NAMALWA (cell line): ENCODE measurements around the gene GAPVD1.
A peak's percentile ranks its signal among the peaks of the same experiment; 100 is the strongest.
"Not testable (repeated sequence)": the region's sequence is repeated elsewhere in the genome, so short reads cannot be mapped to it uniquely, and the experiment has no call there.

Source experiments
- DNase-seq: peaks from one replicate; pipeline ENCODE4 v3.0.0-alpha.2; 2015; ENCODE audit warnings: low spot score

GAPVD1 gene

DNA sequence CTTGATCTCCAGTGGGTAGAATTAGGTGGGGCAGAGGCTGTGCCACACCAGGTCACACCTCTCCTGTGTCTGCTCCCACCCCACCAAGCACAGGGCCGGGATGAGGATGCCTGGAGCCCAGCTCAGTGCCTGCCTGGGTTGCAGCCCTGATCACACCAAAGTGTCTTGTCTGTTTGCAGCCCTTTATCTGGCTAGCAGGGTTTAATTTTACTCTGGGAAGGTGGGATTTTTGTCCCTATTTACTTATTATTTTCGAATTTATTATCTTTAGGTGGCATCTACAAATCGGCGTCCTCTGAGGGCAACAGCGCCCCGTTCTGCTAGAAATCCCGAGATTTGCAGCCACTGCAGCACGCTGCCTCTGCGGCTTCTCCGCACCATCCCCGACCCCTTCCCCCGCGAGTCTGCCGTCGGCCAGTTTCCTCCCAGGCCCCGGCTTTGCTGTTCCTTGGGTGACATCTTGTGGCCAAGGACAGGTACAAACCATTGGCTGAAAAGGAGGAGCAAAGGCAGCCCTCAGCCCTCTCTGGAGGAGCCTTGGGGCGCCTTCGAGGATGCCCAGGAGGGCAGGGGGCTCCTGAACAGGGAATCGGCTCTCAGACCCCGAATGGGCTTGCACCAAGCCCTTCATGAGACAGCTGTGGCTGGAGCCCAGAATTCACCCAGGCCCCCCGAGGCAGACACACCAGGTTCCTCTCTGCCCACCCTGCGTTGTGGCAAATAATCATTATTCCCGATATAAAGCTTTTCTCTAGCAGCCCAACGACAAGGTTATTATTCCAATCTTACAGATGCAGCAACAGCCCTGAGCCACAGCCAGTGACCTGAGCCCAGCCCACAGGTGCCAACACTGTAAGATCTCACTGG lies 113.0 kb downstream of the GAPVD1 start:
- peak; percentile 90 for DNase-seq

DNA sequence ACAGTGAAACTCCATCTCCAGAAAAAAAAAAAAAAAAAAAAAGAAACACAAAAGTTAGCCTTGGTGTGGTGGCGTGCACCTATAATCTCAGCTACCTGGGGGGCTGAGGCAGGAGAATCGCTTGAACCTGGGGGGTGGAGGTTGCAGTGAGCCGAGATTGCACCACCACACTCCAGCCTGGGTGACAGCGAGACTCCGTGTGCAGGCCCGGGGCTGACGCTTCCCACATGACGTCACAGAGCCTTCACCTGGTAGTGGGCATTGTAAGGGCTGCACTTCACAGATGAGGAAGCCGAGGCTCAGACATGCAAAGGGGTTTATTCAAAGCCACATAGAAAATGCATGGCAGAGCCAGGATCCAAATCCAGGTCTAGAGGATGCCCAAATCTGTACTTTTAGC lies 114.2 kb downstream of the GAPVD1 start:
- no peak for DNase-seq

DNA sequence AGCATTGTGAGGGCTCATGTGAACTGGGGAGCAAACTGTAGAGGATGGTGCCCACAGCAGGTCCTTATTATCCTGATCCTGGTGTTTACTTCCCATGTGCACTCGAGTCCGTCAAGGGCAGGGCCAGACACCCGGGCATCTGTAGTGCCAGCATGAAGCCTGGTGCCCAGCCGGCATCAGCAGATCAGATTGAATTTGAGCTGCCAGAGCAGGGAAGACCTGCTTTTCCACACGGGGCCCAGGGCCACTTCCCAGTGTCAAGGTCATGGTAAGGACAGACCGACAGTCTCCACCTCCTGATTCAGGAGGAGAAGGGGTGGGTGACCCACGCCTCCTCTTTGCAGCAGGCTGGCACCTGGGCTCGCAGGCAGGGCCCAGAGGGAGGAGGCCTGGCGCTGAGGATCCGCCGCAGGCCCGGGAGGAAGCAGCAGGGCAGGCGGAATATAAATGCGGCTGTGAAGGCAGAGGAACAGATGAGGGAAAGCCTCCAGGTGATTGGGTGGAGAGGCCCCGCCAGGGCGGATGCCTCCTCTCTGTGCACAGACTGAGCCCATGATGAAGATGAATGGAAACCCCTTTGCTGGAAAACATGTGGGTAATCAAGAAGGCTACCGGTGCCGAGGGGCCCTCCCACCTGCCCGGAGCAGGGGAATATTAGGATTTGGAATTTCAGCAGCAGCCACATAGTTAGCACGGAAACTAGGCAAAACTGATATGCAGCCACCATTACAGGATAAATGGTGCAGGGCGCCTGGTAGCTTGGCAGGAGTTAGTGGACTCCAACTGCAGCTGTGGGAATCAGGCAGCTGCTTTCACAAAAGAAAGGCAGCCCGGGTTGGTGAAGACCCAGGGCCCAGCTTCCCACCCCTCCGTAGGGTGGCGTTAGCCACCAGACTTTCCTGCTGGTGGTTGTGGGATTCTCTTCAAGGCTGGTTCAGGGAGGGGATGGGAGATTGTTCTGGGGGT lies 114.9 kb downstream of the GAPVD1 start:
- DNase-seq = no peak

DNA sequence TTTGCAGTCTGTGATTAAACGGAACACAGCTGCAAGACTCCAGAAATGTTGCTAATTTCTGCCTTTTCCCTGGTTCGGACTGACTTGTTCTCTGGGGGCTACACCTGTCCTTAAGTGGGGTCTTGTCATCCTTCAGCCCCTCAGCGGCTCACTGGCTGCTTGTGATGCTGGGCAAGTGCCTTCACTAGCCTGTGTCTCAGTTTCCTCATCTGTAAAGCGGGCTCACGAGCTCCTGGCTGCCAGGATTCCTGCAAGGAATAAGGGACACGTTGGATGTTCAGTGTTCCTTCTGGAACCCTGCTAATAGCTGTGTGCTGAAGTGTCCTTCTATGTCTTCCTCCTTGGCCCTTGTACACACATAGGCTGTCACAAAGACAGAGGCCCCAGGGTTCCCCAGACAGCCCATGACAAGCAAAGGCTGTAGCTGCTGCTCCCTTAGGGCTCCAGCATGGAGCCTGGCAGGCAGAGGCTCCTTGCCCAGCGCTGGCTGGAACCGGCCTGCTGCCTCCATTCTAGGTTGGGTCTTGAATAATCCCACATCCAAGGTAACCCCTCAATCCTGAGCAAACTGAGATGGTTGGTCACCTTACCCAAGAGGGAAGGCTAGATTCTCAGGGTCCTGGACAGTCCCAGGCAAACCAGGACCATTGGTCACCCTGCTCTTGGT lies 116.1 kb downstream of the GAPVD1 start:
- DNase-seq = no peak

DNA sequence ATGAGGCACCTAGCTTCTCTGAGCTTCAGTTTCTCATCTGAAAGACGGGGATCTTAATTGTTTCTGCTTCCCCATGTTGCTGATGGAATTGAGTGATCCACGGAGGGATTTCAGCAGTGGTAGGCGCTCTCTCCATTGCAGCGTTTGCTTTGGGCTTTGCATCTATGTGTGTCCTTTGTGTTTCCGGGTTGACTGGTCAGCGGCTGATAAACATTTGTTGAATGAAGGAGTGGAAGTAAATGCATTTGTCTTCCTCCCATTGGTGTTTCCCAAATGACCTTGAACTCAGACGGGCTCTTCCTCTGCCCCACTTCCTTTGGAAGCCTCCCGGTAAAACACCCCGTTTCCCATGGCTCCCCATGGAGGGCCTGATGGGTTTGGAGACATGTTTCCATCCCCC lies 117.2 kb downstream of the GAPVD1 start:
- DNase-seq = no peak

DNA sequence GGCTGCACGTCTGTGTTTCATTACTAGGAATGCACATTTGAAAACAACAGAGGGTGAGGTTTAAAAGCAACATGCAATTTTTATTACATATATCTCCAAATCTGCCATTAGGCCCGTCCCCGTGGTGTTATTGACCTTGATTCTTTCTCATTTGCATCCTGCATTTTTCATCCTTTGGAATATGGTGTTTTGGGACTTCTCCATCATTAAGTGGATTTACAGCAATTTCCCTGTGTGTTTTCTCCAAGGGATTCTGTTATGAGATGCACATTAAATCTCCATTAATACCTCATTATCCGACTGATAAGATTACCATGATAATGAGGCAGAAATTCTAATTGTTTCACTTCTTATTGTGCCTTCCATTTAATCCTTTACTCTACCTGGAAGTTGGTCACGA lies 117.6 kb downstream of the GAPVD1 start:
- no peak for DNase-seq

DNA sequence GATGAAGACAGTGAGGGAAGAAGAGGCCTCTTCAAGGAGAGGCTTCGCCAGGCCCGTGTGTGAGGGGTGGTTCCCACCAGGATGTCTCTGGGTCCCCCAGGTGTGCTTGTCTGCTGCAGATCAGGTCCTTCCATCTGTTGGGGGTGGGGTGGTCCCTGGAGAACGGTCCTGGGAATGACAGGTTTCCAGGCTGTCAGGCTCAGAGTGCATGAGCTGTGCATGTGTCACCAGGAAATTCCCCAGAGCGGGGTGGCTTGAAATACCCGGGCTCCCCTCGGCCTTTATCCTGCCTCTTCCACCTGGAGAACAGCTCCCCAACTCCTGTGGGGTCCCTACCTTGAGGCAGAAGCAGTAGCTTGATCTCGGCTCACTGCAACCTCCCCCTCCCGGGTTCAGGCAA lies 118.8 kb downstream of the GAPVD1 start:
- DNase-seq = no peak

DNA sequence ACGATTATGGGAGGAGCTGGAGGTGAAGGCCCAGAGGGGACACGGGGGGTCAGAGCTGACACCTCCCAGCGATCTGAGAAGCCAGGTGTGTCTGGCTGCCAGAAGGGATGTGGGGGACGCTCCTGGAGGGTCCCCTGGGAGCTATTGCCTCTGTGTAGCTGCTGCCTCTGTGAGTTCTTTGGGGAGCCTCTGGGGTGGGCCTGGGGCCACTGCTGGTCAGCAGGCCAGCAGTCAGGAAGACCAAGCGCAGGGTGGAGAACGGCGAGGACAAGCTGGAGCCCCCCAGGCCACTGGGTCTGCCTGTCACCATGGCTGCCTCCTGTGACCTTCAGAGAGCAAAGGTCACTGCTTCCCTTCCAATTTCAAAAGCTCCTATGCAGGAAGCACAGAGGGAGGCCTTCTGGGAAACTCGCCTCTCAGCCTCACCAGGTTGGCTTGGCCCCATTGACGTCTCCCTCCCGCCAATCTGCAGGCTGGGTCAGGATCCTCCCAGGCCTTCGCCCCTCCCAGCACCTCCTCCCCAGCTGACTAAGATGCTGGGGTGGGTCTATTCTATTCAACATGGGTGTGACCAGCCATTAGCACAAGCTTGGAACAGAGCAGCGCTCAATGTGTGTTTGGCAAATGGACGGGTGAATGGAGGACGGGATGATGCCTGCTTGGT lies 126.4 kb downstream of the GAPVD1 start:
- no peak for DNase-seq

DNA sequence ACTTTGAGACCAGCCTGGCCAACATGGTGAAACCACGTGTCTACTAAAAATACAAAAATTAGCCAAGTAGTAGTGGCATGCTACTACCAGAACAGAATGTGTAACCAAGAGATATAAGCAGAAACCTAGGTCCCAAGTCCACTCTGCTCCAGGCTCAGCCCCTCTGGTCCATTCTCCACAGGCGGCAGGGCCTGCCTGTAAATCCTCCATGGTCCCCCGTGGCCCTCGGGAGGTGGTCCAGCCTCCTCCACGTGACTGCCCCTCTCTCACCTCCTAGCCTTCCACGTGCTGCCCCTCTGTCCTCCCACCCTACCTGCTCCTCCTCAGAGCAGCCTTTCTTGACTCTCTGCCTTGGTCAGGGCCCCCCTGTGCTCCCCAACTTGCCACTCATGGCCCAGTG lies 127.4 kb downstream of the GAPVD1 start:
- DNase-seq = no peak

DNA sequence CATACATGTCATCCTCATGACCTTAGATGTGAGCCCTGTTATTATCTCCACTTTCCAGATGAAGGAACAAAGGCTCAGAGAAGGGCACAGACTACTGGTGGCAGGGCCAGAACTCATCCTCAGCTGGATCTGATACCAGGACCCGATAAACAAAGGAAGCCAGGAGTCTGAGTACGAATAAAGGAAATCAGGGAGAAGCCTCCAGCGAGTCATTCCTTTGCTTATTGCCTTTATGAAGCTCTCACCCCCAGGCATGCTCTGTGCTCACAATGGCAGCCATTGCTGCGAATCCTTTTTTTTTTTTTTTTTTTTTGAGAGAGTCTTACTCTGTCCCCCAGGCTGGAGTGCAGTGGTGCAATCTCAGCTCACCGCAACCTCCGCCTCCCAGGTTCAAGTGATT lies 130.1 kb downstream of the GAPVD1 start:
- DNase-seq = no peak

DNA sequence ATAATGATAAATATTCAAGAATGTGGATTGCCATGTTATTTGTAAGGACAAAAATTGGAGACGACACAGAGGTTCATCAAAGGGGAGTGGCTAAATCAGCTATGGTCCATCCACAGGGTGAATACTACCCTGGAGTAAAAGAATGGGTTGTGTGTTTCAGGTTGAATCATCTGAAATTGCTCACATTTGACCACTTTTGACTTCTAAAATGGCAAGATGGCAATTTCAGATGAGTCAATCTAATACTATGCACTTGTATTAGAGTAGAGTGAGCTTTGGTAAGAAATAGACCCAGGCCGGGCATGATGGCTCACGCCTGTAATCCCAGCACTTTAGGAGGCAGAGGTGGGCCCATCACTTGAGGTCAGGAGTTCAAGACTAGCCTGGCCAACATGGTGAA lies 131.8 kb downstream of the GAPVD1 start:
- DNase-seq = no peak

DNA sequence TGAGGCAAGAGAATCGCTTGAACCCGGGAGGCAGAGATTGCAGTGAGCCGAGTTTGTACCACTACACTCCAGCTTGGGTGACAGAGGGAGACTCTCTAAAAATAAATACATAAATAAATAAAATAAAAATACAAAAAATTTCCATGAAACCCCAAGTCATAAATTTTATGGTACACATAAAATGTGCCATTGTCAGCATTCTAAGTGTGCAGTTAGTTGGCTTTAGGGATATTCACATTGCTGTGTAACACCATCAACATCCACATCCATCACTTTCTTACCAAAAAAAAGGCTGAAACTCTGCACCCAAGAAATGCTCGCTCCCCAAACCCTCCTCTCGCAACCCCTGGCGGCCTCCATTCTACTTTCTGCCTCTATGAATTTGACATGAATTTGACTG lies 135.2 kb downstream of the GAPVD1 start:
- no peak for DNase-seq

DNA sequence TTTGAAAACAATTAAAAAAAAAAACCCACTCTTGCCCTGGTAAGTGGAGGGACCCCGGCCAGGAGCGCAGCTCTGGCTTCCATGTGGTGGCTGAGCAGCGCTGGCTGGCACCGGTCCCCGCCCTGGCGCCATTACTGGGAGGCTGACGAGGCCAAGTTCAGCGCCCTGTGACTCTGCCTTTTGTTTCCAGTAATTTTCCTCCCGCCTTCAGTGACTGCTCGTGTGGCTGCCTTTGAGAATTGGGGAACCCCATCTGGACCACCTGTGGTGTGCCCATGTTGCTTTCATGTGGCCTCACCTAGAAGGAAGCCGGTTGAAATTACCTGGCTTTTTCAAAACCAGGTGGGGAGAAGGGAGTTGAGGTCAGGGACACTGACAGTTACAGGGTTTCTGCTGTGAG lies 136.1 kb downstream of the GAPVD1 start:
- no peak for DNase-seq

DNA sequence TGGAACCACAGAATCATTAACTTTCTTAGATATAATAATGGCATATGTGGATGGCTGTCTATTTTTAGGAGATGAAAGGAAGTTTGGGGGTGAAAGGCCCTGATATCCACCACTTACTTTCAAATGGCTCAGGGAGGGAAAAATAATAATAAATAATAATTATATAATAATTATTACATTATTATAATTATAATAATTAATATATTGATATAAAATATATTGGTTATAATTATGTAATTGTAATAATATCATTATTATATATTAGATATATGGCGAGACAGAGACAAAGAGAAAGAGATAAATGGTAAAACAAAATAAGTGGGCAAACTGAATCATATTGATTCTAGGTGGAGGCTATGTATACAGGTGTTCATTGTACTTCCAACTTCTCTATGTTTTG lies 136.6 kb downstream of the GAPVD1 start:
- no peak for DNase-seq

DNA sequence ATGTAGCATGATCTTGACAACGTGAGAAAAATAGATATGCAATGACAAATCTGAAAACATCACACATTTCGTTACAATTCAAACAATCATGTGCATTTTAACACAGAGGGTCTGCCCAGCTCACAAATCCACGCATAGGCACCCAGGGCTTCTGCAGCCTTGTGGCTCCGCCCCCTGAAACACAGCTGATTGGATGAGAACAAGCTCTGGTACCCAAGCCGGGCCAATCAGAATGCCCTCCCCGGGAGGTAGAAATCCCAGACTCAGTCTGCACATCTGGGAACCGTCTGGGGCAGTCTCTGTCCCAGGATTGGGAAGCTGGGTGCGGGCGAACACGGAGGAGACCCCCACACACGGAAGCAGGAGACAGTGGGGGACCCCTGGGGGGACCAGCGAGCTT lies 137.5 kb downstream of the GAPVD1 start:
- DNase-seq = no peak

DNA sequence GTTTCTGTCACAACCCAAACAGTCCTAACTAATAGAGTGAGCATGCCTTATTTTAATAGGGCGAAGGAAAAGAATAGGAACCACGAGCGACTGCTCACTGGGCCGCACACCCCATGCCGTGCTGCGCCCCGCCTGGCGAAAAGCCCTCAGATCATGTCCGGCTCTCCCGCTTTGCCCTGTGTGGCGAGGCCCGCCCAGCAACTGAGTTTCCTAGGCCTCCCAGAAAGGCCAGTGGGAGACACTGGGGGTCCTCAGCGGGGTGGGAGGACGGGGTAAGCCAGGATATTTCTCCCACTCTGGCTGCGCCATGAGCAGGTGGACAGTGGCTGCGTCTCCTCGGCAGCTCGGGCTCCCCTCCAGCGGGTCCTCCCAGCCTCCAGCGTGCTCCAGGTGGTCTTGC lies 138.0 kb downstream of the GAPVD1 start:
- DNase-seq = no peak

DNA sequence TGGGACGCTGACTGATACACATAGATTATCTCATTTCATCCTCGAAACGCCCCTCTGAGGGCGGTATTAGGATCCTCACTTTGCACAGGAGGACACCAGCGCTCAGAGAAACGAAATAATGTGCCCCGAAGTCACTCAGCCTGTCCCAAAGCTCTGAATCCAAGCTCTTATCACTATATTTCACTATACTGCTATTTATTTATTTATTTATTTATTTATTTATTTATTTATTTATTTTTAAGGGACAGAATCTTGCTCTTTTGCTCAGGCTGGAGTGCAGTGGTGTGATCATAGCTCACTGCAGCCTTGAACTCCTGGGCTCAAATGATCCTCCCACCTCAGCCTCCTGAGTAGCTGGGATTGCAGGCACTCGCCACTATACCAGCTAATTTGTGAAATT lies 138.6 kb downstream of the GAPVD1 start:
- DNase-seq = not testable (repeated sequence)

DNA sequence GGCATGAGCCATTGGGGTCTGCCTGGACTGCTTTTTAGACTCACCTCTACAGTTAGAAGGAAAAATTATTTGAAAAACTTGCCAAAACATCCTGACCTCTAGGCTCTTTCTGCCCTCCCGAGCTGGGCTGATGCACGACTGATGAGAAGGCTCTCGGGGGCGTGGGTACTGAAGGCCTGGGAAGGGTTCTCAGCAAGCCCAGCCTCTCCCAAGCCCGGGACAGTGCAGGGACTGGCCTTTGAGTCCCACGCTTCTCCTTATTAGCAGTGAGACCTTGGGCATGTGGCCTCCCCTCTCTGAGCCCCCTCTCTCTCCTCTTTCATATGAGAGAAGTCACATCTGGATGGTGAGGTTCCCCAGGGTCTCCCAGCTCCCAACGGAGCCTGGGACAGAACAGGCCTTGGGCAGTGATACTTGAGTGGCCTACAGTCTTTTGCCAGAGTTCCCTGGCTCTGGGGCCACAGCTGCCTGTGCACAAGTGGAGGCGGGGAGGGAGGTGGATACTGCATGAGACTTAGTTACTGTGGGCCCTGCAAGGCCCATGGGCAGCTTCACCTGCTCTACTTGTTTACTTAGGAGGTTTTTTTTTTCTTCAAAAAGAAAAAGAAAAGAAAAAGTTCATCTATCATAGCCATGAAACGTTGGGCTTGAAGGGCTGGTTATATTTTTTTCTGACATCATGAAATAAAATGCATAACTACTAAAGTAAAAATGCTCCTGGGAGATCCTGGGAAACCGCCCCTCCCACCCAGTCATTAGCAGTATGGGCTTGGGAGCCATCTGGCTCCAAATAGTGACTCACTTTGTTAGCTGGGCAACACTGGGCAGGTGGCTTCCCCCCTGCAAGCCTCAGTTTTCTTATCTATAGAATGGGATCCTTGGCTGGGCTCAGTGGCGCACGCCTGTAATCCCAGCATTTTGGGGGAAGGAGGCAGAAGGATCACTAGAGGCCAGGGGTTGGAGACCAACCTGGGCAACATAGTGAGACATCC lies 139.4 kb downstream of the GAPVD1 start:
- DNase-seq = no peak

DNA sequence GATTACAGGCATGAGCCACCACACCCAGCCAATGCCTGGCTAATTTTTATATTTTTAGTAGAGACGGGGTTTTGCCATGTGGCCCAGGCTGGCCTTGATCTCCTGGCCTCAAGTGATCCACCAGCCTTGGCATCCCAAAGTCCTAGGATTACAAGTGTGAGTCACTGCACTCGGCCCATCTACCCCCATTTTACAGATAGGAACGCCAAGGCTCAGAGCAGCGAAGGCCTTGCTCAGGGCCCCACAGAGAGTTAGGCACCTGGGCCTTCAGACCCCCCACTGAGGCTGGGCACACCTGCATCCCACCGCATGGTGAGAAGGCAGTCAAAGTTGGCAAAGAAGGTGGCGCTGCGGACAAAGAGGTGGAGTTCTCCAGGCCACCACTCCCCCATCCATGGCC lies 143.1 kb downstream of the GAPVD1 start:
- DNase-seq = no peak

DNA sequence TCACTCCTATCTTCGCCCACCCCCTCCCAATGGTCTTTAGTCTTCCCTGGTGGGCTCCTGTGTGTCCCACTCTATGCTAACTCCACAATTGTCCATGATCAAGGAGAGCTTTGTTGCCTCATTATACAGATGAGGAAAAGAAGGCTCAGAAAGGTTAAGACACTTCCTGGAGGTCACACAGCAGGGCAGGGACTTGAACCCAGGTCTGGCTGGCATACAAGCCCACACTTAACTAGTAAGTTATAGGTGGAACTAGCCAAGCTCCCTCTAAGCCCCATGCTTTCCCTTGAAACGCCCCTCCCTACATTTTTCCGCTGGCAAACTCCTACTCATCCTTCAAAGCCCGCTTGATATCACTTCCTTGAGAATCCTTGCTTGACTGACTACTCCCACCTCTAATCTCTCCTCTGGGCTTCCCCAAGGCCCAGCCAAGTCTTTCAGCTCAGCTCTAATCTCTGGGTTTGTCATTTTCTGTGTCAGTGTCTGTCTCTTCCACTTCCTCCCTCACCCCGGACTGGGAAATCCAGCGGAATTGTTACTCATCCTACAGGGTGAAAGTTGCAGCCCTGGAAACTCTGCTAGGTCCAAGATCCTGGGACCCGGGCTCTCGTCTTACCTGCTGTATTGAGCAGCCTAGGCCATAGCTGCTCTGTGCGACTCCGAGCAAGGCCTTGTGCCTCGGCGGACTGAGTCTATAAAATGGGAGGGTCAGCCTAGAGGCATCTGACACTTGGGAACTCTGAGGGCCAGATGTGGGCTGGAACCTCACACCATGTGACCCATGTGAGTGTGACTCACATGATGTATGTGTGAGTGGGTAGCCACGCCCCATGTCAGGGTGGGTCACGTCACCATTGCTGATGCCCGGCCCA lies 144.5 kb downstream of the GAPVD1 start:
- no peak for DNase-seq
